ENCODE data around the gene SBF2.

The SBF2 gene

DNA sequence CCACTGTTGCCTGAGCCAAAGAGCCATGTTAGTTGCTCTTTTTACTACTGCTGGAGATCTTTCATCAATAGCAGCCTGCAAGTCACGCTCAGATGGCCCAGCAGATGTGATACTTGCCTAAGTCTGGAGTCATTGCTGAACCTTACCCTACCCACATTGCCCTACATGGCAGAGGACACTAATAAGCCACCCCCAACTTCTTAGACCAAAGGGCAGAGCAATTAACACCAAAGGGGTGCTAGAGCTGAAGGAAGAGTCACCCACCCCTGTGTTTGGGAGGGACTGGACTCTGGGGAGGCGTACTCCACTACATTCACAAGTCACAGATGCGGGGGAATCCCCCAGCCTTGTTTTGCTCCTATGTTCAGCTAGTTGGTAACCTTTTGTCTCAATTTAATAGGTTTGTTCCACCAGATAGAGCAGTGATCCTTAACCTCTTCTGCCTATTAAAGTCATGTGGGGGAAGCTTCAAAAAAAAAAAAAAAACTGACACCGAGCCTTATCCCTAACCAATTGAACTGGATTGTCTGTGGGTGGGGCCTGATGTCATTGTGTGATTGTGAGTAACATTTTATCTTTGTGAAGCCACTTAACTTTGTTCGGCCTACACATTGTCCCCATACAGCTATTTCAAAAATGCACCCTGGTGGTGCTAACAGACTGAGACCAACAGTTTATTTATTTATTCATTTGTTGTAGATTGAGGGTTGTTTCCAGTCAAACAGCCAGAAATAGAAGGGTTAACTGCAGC lies 23.9 kb upstream of the SBF2 start:
- no peak for DNase-seq

DNA sequence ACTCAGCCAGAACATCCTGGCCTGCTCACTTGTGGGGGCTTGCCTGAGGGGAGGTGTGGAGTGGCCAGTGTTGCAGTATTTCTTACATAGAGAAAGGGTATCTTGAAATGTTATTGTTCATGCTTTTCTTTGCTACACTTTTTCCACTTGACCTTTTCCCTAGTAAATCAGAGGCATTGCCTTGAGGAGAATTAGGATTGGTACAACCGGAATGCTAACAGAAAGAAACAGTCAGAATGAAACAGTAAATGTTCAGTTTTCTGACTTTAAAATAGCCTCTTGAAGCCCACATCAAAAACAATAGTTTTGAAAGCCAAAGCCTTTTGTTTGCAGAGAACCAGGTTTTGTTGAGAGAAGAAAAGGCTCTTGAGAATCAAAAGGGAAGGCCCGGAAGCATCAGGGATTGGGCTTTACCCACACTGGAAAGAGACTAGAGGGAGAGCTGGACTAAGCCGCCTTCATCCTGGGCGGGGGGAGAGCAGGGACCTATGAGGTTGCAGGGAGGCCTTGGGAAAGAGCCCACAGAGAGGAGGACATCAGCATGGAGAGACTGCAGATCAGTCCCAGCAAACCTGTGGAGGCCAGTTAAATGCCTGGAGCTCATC lies 23.2 kb upstream of the SBF2 start:
- peak in 3 of 56 donors; percentile 12 to 37 (median 14) for DNase-seq

DNA sequence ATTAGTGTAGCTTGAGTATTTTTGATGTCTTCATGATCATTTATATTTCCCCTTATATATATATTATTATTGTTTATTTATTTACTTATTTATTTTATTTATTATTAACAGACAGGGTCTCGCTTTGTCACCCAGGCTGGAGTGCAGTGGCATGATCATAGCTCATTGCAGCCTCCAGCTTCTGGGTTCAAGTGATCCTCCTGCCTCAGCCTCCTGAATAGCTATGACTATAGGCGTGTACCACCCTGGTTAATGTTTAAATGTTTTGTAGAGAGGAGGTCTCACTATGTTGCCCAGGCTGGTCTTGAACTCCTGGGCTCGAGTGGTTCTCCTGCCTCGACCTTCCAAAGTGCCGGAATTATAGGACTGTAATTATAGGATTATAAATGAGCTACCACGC lies 21.1 kb upstream of the SBF2 start:
- no peak for DNase-seq

DNA sequence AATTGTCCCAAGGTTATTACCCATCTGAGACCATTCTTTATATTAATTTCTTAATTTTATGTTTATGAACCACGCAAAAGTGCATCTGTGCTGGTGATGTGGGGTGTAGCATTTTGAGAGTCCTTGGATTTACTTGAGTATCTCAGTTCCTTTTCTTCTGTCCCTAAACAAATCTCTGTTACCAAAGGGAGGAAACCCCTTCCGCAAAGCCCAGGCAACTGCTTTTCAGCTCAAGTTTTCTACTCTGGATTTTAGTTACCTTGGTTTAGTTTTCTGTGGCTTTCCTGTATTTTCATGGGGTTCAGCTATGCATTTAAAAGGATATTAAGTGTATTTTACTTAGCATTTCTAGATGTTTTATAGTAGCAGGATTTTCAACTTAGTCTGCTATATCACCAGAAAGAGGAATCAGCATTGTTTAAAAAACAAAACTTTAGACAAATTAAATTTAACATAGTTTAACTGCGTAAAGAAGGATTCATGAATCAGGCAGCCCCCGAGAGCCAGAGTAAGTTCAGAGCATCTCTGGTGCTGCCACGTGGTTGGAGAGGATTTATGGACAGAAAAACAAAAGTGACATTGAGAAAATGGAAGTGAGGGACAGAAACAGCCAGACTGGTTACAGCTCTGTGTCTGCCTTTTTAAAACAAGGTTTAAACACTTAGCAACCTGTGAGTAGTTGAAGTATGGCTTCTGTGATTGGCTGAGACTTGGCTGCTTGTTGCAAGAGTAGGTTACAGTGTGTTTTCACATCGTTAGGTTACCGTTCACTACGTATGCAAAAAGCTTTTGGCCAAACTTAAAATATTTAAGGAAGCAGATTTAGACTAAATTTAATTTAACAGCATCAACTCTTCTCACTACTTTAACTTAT lies 20.4 kb upstream of the SBF2 start:
- peak in 1 of 56 donors; percentile 34 for DNase-seq

DNA sequence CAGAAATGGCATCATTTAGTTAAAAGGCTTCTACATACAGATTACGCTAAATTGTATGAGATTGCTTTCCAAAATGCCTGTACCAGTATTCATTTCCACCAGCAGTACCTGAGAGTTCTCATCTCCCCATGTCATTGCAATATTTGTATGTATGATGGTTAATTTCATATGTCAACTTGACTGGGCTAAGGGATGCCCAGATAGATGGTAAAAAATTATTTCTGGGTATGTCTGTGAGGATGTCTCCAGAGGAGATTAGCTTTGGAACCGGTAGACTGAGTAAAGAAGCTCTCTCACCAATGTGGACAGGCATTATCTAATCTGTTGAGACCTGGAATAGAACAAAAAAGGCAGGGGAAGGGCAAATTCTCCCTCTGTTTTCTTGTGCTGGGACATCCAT lies 17.8 kb upstream of the SBF2 start:
- no peak for DNase-seq

DNA sequence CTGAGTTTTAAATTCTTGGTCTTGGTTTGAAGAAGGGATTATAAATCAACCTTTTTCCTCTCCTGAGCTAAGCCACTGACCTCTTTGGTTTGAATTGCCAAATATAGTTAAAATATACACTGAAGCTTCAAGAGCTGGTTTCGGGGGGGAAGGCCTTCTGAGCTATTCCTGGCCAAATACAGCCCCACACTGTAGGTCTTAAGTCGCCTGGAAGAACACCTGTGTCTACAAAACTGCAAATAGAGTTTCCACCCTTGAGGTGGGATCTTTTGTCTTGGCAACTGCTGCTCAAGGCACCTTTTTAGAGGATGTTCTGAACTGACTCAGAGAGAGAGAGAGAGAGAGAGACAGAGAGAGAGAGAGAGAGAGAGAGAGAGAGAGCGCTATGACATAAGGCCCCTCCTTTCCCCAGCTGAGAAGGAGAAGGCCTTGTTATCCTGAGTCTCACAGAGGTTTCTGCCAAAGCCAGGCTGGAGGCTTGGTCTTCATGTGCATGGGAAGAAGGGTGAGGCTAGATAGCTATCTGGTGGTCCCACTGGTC lies 16.4 kb upstream of the SBF2 start:
- no peak for DNase-seq

DNA sequence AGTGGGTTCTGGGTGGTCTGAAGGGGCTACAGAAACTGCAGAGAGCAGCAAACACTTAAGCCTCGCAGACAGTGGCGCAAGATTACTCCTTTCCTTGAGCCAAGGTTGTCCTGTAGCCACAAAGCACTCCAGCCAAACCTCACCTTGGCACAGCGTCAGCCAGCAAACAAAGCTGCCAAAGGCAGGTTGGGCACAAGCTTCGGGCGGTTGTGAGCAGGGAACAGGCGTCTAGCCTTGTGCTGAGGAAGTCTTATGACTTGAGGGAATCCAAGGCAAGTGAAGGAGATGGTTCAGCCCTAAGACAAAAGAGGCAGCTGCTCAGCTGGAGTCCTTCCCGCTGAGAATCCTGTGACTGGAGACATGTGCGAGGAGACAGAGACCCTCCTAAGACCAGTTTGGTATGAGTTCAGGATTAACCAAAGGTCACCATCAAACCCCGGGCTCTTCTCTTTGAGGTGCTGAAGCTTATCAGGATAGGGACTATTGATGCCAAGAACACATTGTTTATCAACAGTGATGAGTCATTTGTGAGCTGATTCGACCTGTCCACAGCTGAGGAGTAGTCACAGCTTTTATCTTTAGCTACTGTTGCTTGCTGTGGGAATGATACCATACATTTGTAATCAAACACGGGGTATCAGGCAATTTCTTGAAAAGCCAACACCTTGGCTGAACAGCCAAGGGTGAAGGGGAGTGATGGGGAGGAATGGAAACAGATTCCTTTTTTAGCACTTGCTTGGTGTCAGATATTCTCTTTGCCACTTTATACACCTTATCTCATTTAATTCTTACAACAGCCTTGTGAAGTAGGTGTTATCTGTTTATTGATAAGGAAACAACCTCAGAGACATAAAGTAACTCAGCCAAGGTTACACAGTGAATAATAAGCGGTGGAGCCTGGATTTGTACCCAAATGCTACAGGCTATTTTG lies 15.4 kb upstream of the SBF2 start:
- DNase-seq, result peak in 23 of 56 donors; percentile 22 to 73 (median 41)

DNA sequence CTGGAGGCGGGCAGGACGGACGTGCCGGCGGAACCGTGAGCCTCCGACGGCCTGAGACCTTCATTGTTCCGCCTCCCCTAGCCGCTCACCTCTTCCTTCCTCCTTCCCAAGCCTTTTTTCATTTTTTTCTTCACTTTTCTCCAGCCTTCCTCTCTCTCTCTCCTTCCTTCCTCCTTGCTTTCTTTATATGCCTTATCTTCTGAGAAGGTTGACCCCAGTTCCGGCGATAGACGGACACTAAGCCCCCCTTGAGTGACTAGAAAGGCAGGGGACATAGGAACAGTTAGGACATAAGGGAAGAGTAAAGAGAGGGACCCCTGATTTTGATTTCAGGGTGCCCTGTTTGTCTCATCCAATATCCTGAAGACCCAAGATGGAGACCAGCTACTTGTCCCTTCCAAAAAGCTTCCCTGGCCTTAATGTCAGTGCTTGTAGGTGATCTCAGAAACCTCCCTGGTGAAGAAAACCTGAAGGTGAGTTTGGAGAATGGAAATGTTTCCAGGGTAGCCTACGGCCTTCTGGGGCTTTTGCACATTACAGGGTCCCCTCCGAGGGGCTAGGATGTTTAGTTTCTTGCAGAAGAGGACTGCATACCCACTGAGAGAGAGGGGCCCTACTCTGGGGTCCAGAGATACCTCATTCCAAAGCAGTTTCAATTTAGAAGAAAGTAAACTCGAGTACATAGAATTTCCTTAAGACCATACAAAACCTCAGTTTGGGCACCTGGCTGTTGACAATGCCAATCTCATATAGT lies 14.4 kb upstream of the SBF2 start:
- no peak for DNase-seq

DNA sequence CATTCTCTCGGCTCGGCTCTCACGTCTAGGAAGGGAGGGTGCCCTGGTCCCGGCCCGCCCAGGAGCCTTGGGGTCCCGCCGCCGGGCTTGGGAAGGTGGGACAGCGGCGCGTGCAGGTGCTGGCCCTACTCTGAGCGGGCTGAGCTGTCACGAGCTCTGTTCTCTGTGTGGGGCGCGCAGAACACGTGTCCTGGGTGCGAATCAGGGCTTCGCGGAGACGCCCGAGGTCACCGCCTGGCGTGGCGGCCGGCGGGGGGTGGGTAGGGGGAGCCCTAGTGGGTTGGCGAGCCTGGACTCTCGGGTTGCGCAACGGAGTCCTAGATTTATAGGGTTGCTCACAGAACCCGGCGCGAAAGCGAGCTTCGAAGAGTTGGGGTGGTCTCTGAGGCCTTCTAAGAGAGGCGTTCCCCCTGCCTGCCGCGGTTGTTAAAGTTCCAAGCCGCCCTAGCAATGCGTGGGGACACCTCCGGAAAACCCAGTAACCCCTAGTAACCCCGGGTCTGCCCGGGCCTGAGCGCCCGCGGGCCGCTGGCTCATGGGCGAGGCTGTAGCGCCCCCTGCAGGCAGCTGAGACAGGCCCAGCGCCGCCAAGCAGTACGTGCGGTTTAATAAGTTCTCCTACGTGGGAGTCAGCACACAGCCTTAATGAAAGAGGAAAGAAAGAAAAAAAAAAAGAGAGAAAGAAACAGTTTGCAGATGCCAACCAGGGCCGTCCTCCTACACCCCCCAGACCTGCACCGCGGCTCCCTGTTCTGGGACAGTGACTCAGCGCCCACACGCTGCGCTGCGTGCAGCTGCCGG lies 13.6 kb upstream of the SBF2 start:
- peak in 49 of 56 donors; percentile 21 to 86 (median 66) for DNase-seq

DNA sequence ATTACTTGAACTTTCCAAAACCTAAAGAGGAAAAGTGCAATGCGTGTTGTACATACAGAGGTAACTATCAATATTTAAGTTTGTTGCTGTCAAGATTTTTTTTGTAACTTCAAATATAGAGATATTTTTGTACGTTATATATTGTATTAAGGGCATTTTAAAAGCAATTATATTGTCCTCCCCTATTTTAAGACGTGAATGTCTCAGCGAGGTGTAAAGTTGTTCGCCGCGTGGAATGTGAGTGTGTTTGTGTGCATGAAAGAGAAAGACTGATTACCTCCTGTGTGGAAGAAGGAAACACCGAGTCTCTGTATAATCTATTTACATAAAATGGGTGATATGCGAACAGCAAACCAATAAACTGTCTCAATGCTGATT lies 13.0 kb upstream of the SBF2 start:
- DNase-seq, result no peak

DNA sequence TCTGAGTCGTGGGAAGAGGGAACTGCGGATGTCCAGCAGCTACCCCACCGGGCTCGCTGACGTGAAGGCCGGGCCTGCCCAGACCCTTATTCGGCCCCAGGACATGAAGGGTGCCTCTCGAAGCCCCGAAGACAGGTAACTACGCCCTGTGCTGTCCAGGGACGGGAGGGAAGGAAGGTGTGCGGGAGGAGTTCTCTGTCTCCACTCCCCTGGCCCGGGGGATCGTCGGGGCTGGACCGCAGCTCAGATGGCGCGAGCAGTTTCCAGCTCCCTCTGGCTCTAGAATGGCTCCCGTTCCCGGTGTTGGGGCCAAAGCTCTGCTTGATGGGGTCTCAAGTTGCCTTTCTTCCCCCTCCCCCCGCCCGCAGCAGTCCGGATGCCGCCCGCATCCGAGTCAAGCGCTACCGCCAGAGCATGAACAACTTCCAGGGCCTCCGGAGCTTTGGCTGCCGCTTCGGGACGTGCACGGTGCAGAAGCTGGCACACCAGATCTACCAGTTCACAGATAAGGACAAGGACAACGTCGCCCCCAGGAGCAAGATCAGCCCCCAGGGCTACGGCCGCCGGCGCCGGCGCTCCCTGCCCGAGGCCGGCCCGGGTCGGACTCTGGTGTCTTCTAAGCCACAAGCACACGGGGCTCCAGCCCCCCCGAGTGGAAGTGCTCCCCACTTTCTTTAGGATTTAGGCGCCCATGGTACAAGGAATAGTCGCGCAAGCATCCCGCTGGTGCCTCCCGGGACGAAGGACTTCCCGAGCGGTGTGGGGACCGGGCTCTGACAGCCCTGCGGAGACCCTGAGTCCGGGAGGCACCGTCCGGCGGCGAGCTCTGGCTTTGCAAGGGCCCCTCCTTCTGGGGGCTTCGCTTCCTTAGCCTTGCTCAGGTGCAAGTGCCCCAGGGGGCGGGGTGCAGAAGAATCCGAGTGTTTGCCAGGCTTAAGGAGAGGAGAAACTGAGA lies 12.2 kb upstream of the SBF2 start:
- DNase-seq, result peak in 1 of 56 donors; percentile 15

DNA sequence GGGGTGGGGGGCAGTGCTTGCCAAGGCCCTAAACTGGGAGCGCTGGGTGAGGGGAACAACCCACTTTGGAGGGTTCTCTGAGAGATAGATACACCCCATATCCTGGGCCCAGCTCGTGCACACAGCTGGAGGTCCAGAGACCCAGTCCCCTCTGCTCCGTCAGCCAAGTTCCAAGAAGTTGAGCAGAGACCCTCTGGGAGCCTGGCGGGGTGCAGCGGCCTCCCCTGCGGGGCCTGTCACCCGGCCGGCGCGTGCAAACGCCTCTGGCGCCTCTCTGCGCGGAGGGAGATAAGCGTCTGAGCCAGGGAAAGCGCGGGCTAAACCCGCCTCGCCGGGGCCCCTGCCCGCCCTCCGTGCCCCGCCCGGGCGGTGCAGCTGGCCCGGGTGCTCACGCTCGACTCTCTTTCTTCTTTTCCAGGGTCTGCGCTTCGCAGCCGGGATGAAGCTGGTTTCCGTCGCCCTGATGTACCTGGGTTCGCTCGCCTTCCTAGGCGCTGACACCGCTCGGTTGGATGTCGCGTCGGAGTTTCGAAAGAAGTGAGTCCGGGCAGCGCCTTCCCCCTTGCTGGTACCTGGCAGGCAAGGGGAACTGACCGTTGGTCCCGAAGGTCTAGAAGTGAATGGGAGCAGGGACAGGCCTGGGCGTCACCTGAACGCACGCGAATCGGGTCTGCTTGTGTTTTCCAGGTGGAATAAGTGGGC lies 11.4 kb upstream of the SBF2 start:
- DNase-seq, result peak in 2 of 56 donors; percentile 18 to 27

DNA sequence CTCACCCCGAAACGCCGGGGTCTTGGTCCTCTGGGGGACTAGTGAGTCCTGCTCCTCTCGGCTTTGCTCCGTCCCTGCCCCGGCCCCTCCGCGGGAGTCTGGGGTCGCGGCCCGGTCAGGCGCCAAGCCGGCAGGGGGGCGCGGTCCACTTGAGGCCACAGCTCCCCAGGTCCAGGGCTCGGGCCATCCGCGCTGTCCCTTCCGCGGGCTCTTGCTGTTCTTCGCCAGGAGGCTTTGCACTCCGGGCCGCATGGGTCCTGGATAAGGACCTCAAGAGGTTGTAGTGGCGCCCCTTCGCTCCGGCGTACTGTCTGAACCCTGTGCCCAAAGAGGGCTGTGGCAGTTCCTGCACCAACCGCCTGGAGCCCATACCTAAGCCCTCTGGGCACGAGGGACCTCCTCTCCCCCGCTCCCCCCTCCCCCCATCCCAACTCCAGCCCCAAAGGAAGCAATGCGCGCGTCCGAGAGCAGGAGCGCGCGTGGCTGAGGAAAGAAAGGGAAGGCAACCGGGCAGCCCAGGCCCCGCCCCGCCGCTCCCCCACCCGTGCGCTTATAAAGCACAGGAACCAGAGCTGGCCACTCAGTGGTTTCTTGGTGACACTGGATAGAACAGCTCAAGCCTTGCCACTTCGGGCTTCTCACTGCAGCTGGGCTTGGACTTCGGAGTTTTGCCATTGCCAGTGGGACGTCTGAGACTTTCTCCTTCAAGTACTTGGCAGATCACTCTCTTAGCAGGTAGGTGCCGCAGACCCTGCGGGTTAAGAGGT lies 10.7 kb upstream of the SBF2 start, which contains the start of gene ADM:
ADM (plus strand) TSS at position 579 of the 767 bp plus-strand sequence. CDS start 628 bp downstream, outside the sequence.
- peak in 38 of 56 donors; percentile 30 to 80 (median 58) for DNase-seq

DNA sequence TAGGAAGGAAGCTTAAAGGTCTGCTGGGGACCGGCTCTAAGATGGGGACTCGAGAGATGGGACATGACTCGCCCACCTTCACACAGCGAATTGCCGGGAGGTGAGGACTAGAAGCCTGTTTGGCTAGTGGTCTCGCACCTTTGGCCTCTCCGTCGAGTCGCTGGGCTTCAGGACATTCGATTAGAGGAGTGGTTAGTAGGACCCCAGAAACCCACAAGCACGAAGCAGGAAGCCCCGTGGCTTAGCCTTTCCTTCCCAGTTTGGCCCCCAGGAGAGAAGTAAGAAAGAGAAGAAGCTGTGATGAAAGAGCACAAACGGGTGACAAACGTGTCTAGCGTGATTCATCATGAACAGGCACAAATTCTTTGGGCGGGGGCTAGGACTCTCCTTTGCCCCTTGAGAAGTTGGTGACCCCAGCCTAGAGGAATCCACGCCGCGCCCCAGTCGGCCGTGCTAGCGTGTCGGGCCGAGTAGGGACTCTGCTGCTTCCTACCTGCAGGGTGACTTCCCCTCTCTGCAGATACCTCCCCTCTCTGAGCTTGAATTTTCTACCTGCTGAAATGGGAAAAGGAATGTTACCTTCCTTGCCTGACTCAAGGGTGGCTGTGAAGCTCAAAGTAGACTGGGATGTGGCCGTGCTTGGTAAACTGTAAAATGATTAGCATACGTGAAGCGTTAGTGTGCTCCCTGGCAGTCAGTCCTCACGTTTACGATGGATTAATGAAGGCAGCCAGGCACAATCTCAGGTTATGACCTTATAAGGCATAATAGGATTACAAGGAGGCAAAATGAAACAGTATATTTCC lies 9.7 kb upstream of the SBF2 start:
- no peak for DNase-seq

All from amygdala (tissue), 56 donors.